NT2/D1 (cell line): ENCODE results near the gene ING5.

ENCODE experiments used
- DNase-seq: peaks from one replicate; pipeline ENCODE4 v3.0.0-alpha.2; 2011; ENCODE audit warnings: low read depth, low spot score
- H3K27me3 ChIP-seq: 2 replicates; pipeline ENCODE4 v1.6.0; 2011; ENCODE audit warnings: mild to moderate bottlenecking; ENCODE audit not compliant: insufficient read length, insufficient read depth
- H3K36me3 ChIP-seq: 2 replicates; pipeline ENCODE4 v1.6.1; 2011; ENCODE audit warnings: mild to moderate bottlenecking, low read length, mixed read lengths; ENCODE audit not compliant: insufficient read depth, insufficient read length
- H3K4me1 ChIP-seq: 2 replicates; pipeline ENCODE4 v1.5.1; 2011; ENCODE audit not compliant: insufficient read depth, insufficient read length
- H3K4me3 ChIP-seq: 2 replicates; pipeline ENCODE4 v1.5.1; 2011; ENCODE audit warnings: low read depth; ENCODE audit not compliant: insufficient read length
- H3K9ac ChIP-seq: 2 replicates; pipeline ENCODE4 v1.6.0; 2011; ENCODE audit warnings: low read depth; ENCODE audit not compliant: insufficient read length
- H3K9me3 ChIP-seq: 2 replicates; pipeline ENCODE4 v1.5.1; 2011; ENCODE audit warnings: mild to moderate bottlenecking, low read length; ENCODE audit not compliant: insufficient read depth
- SUZ12 ChIP-seq: IDR thresholded peaks from 2 replicates; pipeline ENCODE4 v1.6.1; 2011; ENCODE audit not compliant: insufficient read length, insufficient read depth; ENCODE audit errors: extremely low read depth
- YY1 ChIP-seq: IDR thresholded peaks from 2 replicates; pipeline ENCODE4 v1.6.1; 2011; ENCODE audit not compliant: insufficient read length, insufficient read depth
- ZNF274 ChIP-seq: IDR thresholded peaks from 2 replicates; pipeline ENCODE4 v1.6.1; 2011; ENCODE audit warnings: mild to moderate bottlenecking, low read depth, low read length

The ING5 gene

DNA sequence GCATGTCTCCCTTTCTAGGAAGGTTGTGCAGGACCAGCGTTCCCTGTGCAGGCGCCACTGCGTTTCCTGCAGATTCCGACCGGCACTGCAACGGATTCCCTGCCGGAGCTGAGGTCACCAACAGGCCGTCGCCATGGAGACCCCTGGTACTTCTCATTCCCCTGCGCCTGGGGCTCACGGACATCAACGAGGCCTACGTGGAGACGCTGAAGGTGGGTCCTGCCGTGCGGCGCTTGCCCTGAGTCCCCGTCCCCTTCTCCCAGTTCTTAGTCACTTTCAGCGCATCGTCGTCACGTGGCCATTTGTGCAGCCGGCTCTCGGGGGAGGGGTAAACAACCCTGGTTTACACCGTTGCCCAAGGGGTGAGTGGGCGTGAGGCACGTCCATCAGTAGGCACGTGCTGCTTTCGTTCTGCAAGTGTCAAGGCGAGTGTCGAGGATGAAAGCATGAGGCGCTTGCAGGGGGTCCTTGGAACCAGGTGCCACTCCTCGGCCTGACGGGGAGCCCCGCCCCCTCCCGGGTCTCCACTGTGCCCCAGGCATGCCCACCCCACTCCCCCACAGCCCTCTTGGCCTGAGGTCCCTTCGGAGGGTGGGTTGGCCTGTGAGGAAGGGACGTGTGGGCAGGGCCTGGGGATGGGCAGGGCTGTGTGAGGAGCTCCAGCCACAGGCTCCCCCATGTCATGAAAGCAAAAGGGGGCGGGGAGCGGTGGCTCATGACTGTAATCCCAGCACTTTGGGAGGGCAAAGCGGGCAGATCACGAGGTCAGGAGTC lies 35.0 kb upstream of the ING5 start:
- Histone ChIP-seq H3K9ac (no peak overlapping the region), H3K9me3 (no peaks in the 10 kb centered on the region), H3K36me3 (peaks cover 66% of the 10 kb centered on the region), H3K4me1 (peaks cover 11% of the 10 kb centered on the region), H3K4me3 (no peak overlapping the region), H3K27me3 (no peaks in the 10 kb centered on the region)
- TF ChIP-seq ZNF274 (no peak), SUZ12 (no peak), YY1 (no peak)
- no peak for DNase-seq

DNA sequence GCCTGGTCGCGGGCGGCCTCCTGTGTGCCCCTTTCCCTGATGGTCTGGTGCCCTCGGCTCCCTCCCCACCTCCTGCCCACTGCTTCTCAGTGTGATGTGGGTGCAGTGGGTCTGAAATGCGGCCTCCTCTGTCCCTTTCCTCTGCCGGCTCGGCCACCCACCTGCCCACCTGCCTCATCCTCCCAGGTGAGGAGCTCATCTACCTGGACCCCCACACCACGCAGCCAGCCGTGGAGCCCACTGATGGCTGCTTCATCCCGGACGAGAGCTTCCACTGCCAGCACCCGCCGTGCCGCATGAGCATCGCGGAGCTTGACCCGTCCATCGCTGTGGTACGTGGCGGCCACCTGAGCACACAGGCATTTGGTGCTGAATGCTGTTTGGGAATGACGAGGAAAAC lies 33.5 kb upstream of the ING5 start:
- Histone ChIP-seq H3K27me3 (no peaks in the 10 kb centered on the region), H3K4me1 (peaks cover 11% of the 10 kb centered on the region), H3K9ac (no peak overlapping the region), H3K9me3 (no peaks in the 10 kb centered on the region), H3K4me3 (no peak overlapping the region), H3K36me3 (peaks cover 77% of the 10 kb centered on the region)
- no peak for TF ChIP-seq SUZ12
- TF ChIP-seq ZNF274 = no peak
- TF ChIP-seq YY1 = no peak
- DNase-seq = no peak

DNA sequence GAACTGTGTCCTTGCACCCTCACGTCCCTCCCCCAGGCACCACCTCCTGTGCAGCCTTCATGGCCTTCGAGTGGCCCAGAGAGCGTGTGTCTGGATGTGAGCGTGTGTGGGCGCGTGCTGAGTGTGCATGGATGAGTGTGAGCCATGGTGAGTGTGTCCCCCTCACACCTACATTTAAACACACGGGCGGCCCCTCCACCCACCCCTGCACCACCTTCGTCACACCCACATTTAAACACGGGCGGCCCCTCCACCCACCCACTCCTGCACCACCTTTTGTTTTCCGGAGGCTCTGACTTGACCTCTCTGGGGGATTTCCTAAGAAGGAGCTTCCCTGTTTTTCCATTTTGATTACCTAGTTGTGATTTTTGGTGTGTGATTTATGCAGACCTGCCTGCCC lies 33.0 kb upstream of the ING5 start:
- no peak overlapping the region for H3K9ac ChIP-seq
- TF ChIP-seq SUZ12 = no peak

DNA sequence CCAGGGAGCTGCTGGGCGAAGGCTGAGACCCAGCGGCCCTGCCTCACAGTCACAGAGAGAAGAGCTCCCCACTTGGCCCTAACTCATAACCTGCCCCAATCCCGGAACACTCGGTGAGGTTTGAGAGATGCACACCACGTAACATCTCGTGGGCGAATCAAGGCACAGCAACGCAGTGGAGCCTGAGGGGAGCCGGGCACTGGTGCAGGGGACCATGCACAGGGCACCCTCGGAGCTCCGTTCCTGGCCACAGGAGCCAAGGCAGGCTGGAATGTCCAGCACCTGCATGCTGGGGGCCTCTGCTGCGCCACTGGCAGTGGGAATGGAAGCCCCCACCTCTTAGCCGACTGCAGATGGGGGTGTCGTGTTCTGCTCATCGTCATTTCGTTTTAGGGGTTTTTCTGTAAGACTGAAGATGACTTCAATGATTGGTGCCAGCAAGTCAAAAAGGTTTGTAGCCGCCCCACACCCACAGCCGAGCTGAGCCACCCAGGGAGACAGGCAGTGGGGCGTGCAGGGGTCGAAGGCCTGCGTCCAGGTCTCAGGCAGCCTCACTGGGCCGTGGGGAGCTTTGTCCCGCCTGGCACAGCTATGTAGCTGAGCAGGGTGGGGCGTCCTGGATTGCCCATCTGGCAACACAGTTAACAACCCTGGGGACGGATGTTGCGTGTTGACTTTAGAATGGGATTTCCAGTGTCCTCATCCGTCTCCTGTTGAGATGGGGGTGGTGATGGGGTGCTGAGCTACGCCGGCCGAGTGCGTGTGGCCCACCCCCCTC lies 31.3 kb upstream of the ING5 start:
- H3K4me3 ChIP-seq = no peak overlapping the region
- no peak for DNase-seq
- H3K27me3 ChIP-seq = no peaks in the 10 kb centered on the region
- H3K36me3 ChIP-seq = peaks cover 96% of the 10 kb centered on the region
- H3K9me3 ChIP-seq = no peaks in the 10 kb centered on the region
- no peak overlapping the region for H3K9ac ChIP-seq
- no peak for TF ChIP-seq ZNF274
- TF ChIP-seq YY1 = no peak
- TF ChIP-seq SUZ12 = no peak
- H3K4me1 ChIP-seq = peaks cover 9% of the 10 kb centered on the region

More for the DNA sequence above, 33.0 kb upstream of the ING5 start:
- H3K27me3 ChIP-seq = no peaks in the 10 kb centered on the region
- no peak overlapping the region for H3K4me3 ChIP-seq
- H3K9me3 ChIP-seq = no peaks in the 10 kb centered on the region
- peaks cover 80% of the 10 kb centered on the region for H3K36me3 ChIP-seq
- DNase-seq = no peak
- H3K4me1 ChIP-seq = peaks cover 11% of the 10 kb centered on the region

DNA sequence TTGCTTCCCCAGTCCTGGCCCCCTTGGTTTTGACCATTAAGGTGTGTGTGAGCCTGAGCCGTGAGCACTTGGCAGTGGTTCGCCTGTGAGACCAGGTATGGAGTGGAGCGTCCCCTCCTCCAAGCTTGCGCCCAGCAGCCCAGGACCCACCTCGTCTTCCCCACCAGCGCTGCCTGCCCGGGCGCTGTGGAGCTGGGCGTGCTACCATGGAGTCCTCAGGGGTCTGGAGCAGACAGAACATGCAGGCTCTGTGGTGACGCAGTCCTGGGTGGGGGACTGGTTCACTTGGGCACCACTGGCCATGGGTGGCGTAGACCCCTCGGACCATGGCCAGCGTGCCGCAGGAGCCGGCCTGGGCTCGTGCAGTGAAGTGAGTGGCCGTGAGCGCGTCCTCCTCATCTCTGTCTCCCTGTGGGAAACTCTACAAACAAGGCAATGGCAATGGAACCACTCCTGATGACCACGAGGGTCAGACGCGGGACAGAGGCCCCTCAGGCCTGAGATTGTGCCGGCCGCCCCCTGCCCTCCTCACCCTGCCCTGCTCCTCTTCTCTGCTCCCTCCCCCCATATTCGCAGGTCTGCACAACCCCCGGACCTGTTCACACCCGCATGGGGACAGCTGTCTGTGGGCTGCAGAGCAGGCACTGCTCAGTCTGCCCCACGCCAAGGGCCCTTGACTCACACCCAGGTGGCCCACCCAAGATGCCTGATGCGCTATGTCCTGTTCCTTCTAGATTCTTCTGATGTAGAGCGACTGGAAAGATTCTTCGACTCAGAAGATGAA lies 30.2 kb upstream of the ING5 start:
- H3K36me3 ChIP-seq = peaks cover 96% of the 10 kb centered on the region

DNA sequence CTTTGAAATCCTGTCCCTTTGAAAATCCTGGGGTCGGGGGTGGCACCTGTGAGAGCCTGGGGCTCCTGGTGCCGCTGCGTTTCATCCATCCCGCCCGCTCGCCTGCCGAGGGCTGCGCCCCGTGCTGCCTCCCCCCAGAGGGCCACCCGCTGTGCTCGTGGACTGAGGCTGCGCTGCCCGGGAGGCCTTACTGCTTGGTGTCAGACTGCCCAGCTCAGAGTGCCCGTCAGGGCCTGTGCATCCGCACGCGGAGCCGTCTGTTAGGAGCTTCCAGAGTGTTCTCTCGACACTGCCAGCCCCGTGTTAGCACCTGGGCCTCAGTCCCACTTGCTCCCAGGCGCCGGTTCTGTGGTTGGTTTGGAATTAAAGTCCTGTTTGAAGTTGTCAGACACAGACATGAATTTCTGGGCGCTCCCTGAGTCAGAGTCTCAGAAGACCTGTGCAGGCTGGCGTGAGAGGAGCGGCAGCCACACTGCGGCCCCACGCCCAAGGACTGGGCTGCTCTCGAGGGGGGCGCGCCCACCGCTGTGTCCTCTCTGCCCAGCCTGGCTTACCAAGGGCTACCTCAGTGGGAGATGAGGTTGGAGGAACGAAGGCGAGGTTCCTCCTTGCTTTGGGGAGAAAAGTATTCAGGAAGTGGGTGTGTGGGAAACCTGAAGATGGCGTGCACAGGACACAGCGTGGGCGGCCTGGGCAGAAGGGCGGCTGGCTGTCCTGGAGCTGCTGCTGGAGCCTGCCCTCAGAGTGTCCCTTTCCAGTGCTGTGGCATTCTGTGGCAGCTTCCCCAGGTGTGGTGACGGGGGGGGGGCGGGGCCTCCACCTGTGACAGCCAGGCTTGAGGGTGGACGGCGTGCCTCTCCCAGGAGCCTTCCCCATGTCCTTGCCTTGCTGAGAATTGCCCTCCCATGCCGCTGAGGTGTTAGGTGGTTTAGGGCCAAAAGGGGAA lies 29.3 kb upstream of the ING5 start:
- Histone ChIP-seq H3K9me3 (no peaks in the 10 kb centered on the region), H3K4me1 (peaks cover 2% of the 10 kb centered on the region), H3K27me3 (no peaks in the 10 kb centered on the region), H3K36me3 (peaks cover 96% of the 10 kb centered on the region), H3K9ac (peak overlapping the region; percentile 10), H3K4me3 (no peak overlapping the region)
- no peak for DNase-seq
- no peak for TF ChIP-seq ZNF274
- no peak for TF ChIP-seq YY1
- TF ChIP-seq SUZ12 = no peak

More for the DNA sequence above, 30.2 kb upstream of the ING5 start:
- Histone ChIP-seq H3K9ac (no peak overlapping the region), H3K4me3 (no peak overlapping the region), H3K4me1 (peaks cover 6% of the 10 kb centered on the region), H3K9me3 (no peaks in the 10 kb centered on the region), H3K27me3 (no peaks in the 10 kb centered on the region)
- TF ChIP-seq SUZ12 (no peak), YY1 (no peak), ZNF274 (no peak)
- no peak for DNase-seq
